GM11168 (cell line): ENCODE data around the gene ATG13.
"Not testable (repeated sequence)": the region's sequence is repeated elsewhere in the genome, so short reads cannot be mapped to it uniquely, and the experiment has no call there.

Experiments used
- in situ Hi-C: fragments of 300-500 bp; cut with MboI; formaldehyde crosslinking; loops from one replicate; pipeline ENCODE4 v1.12.0; 2022; ENCODE audit warnings: low sequenced_read_pairs; ENCODE audit not compliant: unreplicated experiment

The ATG13 gene

GRCh38 chr11:46690702-46691101, 73.3 kb downstream of the ATG13 start:
- in situ Hi-C loops, result no loop called here

DNA sequence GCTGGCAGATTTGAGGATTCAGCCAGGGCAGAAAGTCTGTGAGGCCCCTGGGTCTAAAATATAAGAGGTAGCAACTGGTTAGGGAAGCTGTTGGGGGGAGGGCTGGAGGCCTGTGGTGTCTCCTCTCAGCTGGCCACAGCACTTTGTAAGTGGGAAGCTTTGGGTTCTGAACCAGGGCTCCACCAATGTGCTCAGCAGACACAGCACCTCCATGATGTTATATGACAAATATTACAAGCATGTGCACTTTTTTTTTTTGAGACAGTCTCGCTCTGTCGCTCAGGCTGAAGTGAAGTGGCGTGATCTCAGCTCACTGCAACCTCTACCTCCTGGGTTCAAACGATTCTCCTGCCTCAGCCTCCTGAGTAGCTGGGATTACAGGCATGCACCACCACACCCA, 75.1 kb downstream of the ATG13 start:
- in situ Hi-C loops, result no loop called here

- in situ Hi-C loops, result no loop called here
Measured at GRCh38 chr11:46693597-46694012, 76.3 kb downstream of the ATG13 start.

DNA sequence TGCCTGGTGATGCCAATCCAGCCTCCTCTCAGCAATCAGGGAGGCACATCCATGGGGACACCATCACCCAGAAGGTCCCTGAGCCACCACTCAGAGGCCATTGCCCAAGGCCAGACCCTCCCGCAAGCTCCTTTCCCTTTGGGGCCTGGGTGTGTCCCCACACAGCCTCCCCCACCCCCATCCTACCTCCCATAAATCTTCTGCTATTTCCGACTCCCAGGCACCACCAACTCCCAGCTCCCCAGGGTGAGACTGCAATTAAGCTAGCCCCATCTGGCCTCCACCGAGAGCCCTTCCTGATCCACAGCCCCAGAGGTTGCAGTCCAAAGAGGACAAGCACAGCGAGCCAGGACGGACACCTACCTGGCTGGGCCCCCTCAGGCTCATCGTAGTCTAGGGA, 76.7 kb downstream of the ATG13 start:
- in situ Hi-C loops, result no loop called here

DNA sequence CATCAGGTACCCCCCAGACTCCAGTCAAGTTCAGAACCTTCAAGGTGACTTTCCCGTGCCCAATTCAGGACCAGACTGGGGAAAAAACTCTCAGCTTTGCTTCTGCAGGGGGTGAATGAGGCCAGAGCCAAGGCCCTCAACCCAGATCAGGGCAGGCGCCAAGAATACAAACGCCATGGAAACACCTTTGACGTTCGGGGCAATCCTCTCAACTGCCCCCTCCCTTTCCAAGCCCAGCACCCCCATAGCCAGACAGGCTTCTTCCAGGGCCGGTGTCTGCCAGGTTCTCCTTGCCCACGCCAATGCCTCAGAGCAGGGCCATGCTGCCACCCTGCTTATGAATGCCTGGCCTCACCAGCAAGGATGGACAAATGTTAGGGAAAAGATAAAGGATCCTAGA, 77.3 kb downstream of the ATG13 start:
- in situ Hi-C loops, result no loop called here

DNA sequence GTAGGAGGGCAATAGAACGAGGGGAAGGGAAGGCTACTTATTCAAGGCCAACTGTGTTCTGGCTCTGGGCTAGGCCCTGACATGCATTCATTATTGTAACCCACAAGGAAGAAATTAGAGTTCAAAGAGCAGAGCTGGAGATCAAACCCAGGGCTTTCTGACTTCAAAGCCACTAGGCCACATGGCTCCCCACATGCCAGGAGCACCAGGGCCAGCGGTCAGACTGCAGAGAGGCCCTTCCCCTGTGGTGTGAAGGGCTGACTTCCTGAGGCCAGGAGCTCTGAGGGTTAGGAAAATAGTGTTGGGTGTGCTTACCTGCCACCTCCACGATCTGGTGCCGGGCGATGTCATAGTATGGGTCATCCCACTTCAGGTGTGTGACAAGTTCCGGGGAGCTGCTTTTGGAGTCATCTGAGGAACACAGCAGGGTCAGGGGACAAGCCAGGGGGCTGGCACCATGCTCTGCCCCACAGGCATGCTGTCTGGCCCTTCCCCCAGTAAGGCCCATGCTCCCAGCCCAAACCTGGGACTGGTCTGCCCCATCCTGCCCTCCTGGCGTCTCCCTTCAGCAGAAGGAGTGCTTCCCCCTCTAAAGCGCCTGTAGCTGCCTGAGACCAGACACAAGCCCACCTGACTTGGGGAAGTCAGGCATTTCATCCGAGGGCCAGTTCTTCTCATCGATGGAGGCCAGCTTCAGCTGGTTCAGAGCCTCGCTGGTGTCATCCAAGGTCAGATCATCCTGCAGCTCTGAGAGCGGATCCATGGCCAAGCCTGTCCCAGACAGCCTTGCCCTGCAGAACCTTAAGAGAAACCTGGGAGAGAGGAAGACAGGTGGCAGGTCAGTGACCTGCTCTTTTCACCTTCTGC, 78.2 kb downstream of the ATG13 start:
- in situ Hi-C loops, result no loop called here

- in situ Hi-C loops, result no loop called here
Measured at GRCh38 chr11:46696212-46696558, 78.8 kb downstream of the ATG13 start.

DNA sequence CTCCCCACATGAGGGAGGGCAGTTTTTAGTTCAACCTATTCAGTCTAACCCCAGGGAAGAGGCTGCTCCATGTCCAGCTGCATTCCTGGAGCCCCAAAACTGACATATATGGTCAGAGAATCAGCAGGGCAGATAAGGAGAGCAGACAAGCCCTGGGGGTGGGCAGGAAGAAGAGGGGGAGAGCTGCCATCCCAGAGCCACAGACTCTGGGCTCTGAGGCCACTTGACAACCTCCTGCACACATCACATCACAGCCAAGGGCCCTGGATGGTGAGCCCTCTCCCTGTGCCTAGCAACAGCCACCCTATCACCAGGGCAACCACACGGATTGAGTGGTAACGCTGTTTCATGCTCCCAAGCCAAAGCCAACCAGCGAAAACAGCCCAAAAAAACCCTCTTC, 80.0 kb downstream of the ATG13 start:
- in situ Hi-C loops, result no loop called here

GRCh38 chr11:46697723-46698122, 80.4 kb downstream of the ATG13 start:
- in situ Hi-C loops, result no loop called here

DNA sequence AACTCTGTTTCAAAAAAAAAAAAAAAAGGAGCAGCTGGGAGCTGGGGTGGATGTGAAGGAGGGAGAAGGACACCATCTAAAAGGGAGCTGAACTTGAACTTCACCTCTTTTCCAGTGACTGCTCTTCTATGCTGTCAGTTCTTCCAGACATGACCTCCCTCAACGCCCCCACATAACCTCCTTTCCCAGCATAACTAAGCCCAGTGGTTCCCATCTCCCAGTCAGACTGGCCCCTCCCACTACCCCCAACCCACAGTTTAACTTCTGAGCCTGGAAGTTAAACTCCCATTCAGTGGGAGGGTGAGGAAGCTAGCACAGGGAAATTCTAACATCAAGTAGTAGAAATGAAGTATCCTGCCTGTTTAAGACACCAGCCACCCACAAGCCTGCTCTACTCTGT, 81.2 kb downstream of the ATG13 start:
- in situ Hi-C loops, result no loop called here

- in situ Hi-C loops, result no loop called here
Measured at GRCh38 chr11:46700241-46701077, 83.1 kb downstream of the ATG13 start, which contains the start of the genes ARHGAP1 and ZNF408. Gene ARHGAP1 (minus strand): TSS chr11:46700619. CDS start chr11:46696107, 4,512 bp downstream. Gene ZNF408 (plus strand): TSS chr11:46701031. CDS start chr11:46701048, 17 bp downstream.

- in situ Hi-C loops, result no loop called here
Measured at GRCh38 chr11:46701078-46701654, 83.8 kb downstream of the ATG13 start.

DNA sequence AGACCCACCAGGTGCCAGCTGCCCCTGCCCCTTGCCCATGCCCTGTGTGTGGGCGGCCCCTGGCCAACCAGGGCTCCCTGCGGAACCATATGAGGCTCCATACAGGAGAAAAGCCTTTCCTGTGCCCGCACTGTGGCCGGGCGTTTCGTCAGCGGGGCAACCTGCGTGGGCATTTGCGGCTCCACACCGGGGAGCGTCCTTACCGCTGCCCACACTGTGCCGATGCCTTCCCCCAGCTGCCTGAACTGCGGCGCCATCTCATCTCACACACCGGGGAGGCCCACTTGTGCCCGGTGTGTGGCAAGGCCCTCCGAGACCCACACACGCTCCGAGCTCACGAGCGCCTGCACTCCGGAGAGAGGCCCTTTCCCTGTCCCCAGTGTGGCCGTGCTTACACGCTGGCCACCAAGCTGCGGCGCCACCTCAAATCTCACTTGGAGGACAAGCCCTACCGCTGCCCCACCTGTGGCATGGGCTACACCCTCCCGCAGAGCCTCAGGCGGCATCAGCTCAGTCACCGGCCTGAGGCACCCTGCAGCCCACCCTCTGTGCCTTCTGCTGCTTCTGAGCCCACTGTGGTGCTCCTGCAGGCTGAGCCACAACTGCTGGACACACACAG, 87.8 kb downstream of the ATG13 start:
- in situ Hi-C loops, result no loop called here

DNA sequence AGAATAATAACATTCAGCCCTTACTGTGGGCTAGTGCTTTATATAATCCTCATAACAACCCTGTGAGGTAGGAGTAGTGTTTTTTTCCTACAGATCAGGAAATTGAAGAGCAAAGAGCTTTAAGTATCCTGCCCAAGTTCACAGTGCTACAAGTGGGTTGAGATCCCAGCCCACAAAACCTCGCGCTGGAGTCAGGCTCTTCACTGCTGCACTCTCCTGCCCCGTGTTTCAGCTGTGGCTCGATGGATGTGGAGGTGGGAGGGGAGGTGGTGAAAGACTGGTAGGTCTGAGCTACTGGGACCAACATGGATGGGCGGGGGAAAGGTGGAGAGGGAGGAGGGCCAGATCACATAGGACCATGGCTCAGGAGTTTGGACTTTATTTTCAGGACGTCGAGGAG, 89.5 kb downstream of the ATG13 start:
- in situ Hi-C loops, result no loop called here

GRCh38 chr11:46709351-46709750, 92.0 kb downstream of the ATG13 start:
- in situ Hi-C loops, result not testable (repeated sequence)

DNA sequence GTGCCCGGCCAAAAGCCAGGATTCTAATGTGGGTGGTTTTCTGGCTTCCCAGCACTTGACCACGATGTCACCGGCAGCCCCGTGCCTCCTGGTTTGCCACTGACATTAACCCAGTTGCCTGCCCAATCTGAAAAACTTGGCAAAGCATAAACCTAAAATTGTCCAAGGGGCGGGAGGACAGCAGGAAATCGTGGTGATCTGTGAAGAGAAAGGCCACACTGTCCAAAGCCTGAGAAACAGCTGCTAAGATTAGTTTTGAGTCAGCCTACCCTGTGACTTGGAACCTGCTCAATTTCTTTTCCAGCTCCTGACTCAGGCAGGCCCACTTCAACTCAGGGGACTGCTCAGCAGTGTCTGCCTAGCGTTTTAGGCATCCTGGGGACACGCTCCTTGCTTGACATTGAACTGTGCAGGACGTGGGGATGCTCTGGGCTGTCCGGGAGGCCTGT, 93.5 kb downstream of the ATG13 start:
- in situ Hi-C loops, result no loop called here

DNA sequence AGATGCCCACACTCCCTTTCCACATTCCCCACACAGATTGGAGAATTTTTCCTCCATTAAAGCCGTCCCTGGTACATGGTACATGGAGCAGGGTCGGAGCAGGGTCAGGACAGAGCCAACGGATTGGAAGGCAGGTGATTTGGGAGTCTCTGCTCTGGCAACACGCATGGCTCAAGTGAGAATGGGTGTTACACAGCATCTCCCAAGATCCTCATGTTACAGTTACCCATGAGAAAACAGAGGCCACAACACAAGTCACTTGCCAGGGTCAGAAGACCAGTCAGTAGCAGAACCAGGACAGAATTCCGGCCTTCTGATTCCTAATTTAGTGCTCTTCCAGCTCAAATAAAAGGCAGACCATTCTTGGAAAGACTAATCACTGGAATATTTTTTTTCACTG, 94.0 kb downstream of the ATG13 start:
- in situ Hi-C loops, result no loop called here

DNA sequence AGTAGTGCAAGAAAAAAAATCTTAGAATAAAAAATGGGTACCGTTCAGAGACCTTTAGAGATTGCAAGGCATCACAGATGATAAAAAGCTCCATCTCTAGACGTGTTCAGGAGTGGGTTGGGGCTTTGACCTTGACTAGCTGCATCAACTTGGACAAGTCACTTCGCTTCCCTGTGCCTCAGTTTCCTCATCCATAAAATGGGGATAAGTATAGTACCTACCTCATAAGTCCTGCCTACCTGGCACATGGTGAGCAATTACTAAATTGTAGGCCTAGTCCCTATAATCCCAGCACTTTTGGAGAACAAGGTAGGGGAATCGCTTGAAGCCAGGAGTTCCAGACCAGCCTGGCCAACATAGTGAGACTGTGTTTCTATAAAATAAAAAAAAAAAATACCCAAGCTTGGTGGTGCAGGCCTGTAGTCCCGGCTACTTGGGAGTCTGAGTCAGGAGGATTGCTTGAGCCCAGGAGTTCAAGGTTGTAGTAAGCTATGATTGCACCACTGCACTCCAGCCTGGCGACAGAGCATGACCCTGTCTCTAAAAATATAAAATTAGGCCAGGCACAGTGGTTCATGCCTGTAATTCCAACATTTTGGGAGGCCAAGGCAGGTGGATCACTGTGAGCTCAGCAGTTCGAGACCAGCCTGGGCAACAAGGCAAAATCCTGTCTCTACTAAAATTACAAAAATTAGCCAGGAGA, 95.7 kb downstream of the ATG13 start:
- in situ Hi-C loops, result no loop called here

DNA sequence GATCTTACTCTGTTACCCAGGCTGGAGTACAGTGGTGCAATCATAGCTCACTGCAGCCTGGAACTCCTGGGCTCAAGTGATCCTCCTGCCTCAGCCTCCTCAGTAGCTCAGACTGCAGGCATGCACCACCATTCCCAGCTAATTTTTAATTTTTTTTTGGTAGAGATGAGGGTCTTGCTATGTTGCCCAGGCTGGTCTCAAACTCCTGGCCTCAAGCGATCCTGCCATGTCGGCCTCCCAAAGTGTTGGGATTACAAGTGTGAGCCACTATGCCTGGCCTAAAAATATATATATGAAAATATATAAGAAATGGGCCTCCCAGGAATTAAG, 100.4 kb downstream of the ATG13 start:
- in situ Hi-C loops, result not testable (repeated sequence)
